ENCODE results near the gene ESRP2. TPM values are rescaled to one million over a fixed set of nuclear protein-coding genes. Genes with fewer than 3 reads are reported as not detected.
A peak's percentile ranks its signal among the peaks of the same experiment; 100 is the strongest.

ESRP2 gene
- total and polyA plus RNA-seq, 2 donors (not counting 3 experiments of a cell fraction or from before 2014, with no cell fraction given) = 0.57 to 0.66 TPM

DNA sequence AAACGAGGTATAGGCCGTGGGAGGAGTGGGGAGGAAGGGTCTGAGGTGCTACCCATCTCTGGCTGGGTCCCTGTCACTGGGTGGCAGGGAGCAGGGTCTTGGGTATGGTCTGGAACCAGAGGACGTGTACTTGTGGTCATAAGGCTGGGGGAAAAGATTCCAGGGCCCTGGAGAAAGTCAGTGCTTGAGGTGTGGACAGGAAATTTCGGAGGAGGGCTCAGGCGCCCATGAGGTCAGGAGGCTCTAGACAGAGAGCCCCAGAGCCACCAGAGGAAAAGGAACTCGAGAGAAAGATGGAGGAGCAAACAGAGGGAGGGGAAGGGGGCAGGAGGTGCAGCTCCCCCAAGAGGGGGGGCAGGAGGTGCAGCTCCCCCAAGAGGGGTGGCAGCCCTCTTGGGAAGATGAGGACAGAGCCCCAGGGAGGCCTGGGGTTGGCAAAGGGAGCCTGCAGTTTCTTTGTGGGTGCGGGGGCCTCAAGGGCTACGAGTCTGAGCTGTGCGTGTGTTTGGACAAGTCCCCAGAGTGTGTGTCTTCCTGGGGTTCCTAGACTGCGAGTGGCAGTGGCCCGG lies 27.7 kb upstream of the ESRP2 start:
- H4K20me1 ChIP-seq (replicated peaks; ENCODE audit: control insufficient read depth, extremely low read depth, insufficient read depth, low read length) = no peaks in the 10 kb centered on the region
- peaks cover 42% of the 10 kb centered on the region for H3K79me2 ChIP-seq (ENCODE audit: control insufficient read depth, insufficient read depth, low read length)
- TSS peak; percentile 72 for BruUV-seq (replicated peaks)
- H3K9ac ChIP-seq (replicated peaks; ENCODE audit: extremely low read depth, insufficient read depth, low read length) = peak overlapping the region; percentile 91
- FAIRE-seq (peak; percentile 76), DNase-seq (ENCODE audit: low read depth, low spot score) (no peak)
- dilution Hi-C loops (cut with MboI; ENCODE audit: extremely low pct_ligation_motif_present, low sequenced_read_pairs) = no loop called here
- no peaks in the 10 kb centered on the region for H3K27me3 ChIP-seq (ENCODE audit: control insufficient read depth in 2 of 2, insufficient read depth in 2 of 2, low read length in 2 of 2)
- ChIA-PET CTCF (interaction anchor here (0.7 to 6.3 kb wide), 24 partner anchors 9 to 170 kb away, joined by 3 to 212 read pairs (median 9); partner anchors contain the start of genes ESRP2, PLA2G15, PRMT7 and SLC7A6OS), POLR2A (interaction anchor here (0.8 to 1.9 kb wide), 5 partner anchors 8 to 61 kb away, joined by 3 to 11 read pairs (median 3); partner anchors contain the start of genes PRMT7 and SLC7A6OS)
- H3K4me1 ChIP-seq (ENCODE audit: control insufficient read depth, extremely low read depth, insufficient read depth, low read length) = peaks cover 25% of the 10 kb centered on the region
- peak overlapping the region; percentile 91 for H3K27ac ChIP-seq (ENCODE audit: insufficient read depth, low read depth, low read length)
- peak overlapping the region; percentile 35 to 69 (median 66) for H3K4me3 ChIP-seq (replicated peaks in 1 of 3; ENCODE audit: insufficient read depth in 1 of 3, low read depth in 1 of 3, low read length in 3 of 3)
- peak overlapping the region; percentile 68 for H3K4me2 ChIP-seq (ENCODE audit: insufficient read depth, low read length)
- intact Hi-C loops (cut with micrococcal nuclease) = loop anchor here (1.0 to 2.0 kb wide), 2 partner anchors 19 to 25 kb away; partner anchors contain the start of gene PLA2G15
- no peaks in the 10 kb centered on the region for H3K9me3 ChIP-seq (replicated peaks; ENCODE audit: control insufficient read depth, insufficient read depth, low read length)
- H3K36me3 ChIP-seq (ENCODE audit: control insufficient read depth in 2 of 2, extremely low read depth in 1 of 2, insufficient read depth in 2 of 2, low read length in 2 of 2) = peaks cover 0 to 15% of the 10 kb centered on the region in 2 experiments
- H3K9me1 ChIP-seq (replicated peaks; ENCODE audit: control insufficient read depth, extremely low read depth, insufficient read depth, low read length) = no peaks in the 10 kb centered on the region
- H2AFZ ChIP-seq (ENCODE audit: low read depth, low read length) = peak overlapping the region; percentile 83
- TF ChIP-seq, protein P1, sequence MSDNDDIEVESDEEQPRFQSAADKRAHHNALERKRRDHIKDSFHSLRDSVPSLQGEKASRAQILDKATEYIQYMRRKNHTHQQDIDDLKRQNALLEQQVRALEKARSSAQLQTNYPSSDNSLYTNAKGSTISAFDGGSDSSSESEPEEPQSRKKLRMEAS (IDR thresholded peaks at IDR 0.05; ENCODE audit: insufficient read depth, insufficient read length) = no peak
- no peak for TF ChIP-seq FOS (IDR thresholded peaks at IDR 0.05; ENCODE audit: borderline replicate concordance, insufficient read depth, low read length)

DNA sequence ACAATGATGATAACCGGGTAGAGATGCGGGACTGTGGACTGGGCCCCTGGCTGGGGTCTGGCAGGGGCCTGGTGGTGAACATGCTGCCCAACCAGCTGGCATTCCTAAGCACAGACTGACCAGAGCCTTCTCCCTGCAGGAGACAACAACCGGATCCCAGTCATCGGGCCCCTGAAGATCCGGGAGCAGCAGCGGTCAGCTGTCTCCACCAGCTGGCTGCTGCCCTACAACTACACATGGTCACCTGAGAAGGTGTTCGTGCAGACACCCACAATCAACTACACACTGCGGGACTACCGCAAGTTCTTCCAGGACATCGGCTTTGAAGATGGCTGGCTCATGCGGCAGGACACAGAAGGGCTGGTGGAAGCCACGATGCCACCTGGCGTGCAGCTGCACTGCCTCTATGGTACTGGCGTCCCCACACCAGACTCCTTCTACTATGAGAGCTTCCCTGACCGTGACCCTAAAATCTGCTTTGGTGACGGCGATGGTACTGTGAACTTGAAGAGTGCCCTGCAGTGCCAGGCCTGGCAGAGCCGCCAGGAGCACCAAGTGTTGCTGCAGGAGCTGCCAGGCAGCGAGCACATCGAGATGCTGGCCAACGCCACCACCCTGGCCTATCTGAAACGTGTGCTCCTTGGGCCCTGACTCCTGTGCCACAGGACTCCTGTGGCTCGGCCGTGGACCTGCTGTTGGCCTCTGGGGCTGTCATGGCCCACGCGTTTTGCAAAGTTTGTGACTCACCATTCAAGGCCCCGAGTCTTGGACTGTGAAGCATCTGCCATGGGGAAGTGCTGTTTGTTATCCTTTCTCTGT lies 23.3 kb upstream of the ESRP2 start:
- dilution Hi-C loops (cut with MboI; ENCODE audit: extremely low pct_ligation_motif_present, low sequenced_read_pairs) = no loop called here
- Histone ChIP-seq H3K4me3 (replicated peaks in 1 of 3; ENCODE audit: insufficient read depth in 1 of 3, low read depth in 1 of 3, low read length in 3 of 3) (no peak overlapping the region), H3K9me1 (replicated peaks; ENCODE audit: control insufficient read depth, extremely low read depth, insufficient read depth, low read length) (no peaks in the 10 kb centered on the region), H4K20me1 (replicated peaks; ENCODE audit: control insufficient read depth, extremely low read depth, insufficient read depth, low read length) (no peaks in the 10 kb centered on the region), H3K4me2 (ENCODE audit: insufficient read depth, low read length) (no peak overlapping the region), H3K27me3 (ENCODE audit: control insufficient read depth in 2 of 2, insufficient read depth in 2 of 2, low read length in 2 of 2) (no peaks in the 10 kb centered on the region), H3K9me3 (replicated peaks; ENCODE audit: control insufficient read depth, insufficient read depth, low read length) (no peaks in the 10 kb centered on the region), H3K36me3 (ENCODE audit: control insufficient read depth in 2 of 2, extremely low read depth in 1 of 2, insufficient read depth in 2 of 2, low read length in 2 of 2) (peaks cover 0 to 23% of the 10 kb centered on the region in 2 experiments), H2AFZ (ENCODE audit: low read depth, low read length) (no peak overlapping the region), H3K27ac (ENCODE audit: insufficient read depth, low read depth, low read length) (no peak overlapping the region), H3K9ac (replicated peaks; ENCODE audit: extremely low read depth, insufficient read depth, low read length) (no peak overlapping the region), H3K79me2 (ENCODE audit: control insufficient read depth, insufficient read depth, low read length) (peaks cover 2% of the 10 kb centered on the region), H3K4me1 (ENCODE audit: control insufficient read depth, extremely low read depth, insufficient read depth, low read length) (peaks cover 12% of the 10 kb centered on the region)
- no peak for DNase-seq (ENCODE audit: low read depth, low spot score)
- BruUV-seq (replicated peaks) = no TSS peak
- no peak for FAIRE-seq
- ChIA-PET CTCF (interaction anchor here (0.8 to 6.3 kb wide), 6 partner anchors 10 to 70 kb away, joined by 3 to 212 read pairs (median 25); partner anchors contain the start of genes PLA2G15, PRMT7 and SLC7A6OS), POLR2A (no interaction called here)
- intact Hi-C loops (cut with micrococcal nuclease) = no loop called here
- TF ChIP-seq, protein P1 (IDR thresholded peaks at IDR 0.05; ENCODE audit: insufficient read depth, insufficient read length) = no peak
- no peak for TF ChIP-seq MYC (IDR thresholded peaks at IDR 0.05; ENCODE audit: low read depth, low read length)
- no peak for TF ChIP-seq JUN (IDR thresholded peaks at IDR 0.05; ENCODE audit: borderline replicate concordance, insufficient read depth, insufficient read length, low read depth)
- TF ChIP-seq FOS (IDR thresholded peaks at IDR 0.05; ENCODE audit: borderline replicate concordance, insufficient read depth, low read length) = no peak
- no peak for TF ChIP-seq POLR2A (IDR thresholded peaks at IDR 0.05; ENCODE audit: low read depth, low read length)
- no peak for TF ChIP-seq POLR2AphosphoS5 (IDR thresholded peaks at IDR 0.05; ENCODE audit: insufficient read depth, low read depth, low read length)
- TF ChIP-seq, protein P2, sequence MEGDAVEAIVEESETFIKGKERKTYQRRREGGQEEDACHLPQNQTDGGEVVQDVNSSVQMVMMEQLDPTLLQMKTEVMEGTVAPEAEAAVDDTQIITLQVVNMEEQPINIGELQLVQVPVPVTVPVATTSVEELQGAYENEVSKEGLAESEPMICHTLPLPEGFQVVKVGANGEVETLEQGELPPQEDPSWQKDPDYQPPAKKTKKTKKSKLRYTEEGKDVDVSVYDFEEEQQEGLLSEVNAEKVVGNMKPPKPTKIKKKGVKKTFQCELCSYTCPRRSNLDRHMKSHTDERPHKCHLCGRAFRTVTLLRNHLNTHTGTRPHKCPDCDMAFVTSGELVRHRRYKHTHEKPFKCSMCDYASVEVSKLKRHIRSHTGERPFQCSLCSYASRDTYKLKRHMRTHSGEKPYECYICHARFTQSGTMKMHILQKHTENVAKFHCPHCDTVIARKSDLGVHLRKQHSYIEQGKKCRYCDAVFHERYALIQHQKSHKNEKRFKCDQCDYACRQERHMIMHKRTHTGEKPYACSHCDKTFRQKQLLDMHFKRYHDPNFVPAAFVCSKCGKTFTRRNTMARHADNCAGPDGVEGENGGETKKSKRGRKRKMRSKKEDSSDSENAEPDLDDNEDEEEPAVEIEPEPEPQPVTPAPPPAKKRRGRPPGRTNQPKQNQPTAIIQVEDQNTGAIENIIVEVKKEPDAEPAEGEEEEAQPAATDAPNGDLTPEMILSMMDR (IDR thresholded peaks at IDR 0.05; ENCODE audit: extremely low read depth in 1 of 2, insufficient read depth in 1 of 2, low read depth in 1 of 2, low read length in 2 of 2) = no peak
